ENCODE data around the gene LONP2.
A peak's percentile ranks its signal among the peaks of the same experiment; 100 is the strongest.

LONP2 gene

DNA sequence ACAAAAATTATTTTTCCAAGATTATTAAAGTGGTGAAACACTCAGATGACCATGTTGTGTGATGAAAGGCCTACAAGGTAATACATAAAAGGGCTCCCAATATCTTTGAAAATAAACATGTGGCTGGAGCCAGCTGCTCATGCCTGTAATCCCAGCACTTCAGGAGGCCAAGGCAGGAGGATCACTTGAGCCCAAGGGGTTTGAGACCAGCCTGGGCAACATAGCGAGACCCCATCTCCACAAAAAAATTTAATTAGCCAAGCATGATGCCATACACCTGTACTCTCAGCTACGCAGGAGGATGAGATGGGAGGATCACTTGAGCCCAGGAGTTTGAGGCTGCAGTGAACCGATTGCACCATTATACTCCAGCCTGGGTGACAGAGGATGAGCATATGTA, 114.3 kb downstream of the LONP2 start:
- TF ChIP-seq, protein P1, sequence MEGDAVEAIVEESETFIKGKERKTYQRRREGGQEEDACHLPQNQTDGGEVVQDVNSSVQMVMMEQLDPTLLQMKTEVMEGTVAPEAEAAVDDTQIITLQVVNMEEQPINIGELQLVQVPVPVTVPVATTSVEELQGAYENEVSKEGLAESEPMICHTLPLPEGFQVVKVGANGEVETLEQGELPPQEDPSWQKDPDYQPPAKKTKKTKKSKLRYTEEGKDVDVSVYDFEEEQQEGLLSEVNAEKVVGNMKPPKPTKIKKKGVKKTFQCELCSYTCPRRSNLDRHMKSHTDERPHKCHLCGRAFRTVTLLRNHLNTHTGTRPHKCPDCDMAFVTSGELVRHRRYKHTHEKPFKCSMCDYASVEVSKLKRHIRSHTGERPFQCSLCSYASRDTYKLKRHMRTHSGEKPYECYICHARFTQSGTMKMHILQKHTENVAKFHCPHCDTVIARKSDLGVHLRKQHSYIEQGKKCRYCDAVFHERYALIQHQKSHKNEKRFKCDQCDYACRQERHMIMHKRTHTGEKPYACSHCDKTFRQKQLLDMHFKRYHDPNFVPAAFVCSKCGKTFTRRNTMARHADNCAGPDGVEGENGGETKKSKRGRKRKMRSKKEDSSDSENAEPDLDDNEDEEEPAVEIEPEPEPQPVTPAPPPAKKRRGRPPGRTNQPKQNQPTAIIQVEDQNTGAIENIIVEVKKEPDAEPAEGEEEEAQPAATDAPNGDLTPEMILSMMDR (IDR thresholded peaks at IDR 0.05; ENCODE audit: low read depth, low read length), result no peak
- in situ Hi-C loops (cut with HindIII; ENCODE audit: low sequenced_read_pairs), result no loop called here
- DNase-seq (ENCODE audit: low read depth, low spot score), result no peak
- H3K4me3 ChIP-seq (ENCODE audit: low read depth, low read length), result no peak overlapping the region

DNA sequence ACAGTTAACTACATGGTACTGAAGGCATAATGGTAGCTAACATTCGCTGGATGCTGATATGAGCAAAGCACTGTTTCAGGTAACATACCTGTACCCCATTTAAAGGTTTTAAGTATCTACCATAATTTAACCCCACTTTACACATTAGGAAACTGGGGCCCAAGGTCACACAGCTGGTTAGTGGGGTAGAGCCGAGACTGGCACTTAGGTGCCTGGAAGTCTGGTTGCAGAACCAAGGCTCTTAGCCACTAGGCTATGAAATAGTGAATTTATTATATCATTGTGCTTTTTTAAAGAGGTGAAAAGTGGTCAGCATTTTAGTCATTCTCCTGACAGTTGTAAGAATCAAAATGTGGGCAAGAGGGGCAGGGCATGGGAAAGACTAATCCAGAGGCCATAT, 115.9 kb downstream of the LONP2 start:
- no peak for DNase-seq (ENCODE audit: low read depth, low spot score)
- H3K4me3 ChIP-seq (ENCODE audit: low read depth, low read length), result no peak overlapping the region
- in situ Hi-C loops (cut with HindIII; ENCODE audit: low sequenced_read_pairs), result no loop called here
- TF ChIP-seq, protein P1 (IDR thresholded peaks at IDR 0.05; ENCODE audit: low read depth, low read length), result no peak

DNA sequence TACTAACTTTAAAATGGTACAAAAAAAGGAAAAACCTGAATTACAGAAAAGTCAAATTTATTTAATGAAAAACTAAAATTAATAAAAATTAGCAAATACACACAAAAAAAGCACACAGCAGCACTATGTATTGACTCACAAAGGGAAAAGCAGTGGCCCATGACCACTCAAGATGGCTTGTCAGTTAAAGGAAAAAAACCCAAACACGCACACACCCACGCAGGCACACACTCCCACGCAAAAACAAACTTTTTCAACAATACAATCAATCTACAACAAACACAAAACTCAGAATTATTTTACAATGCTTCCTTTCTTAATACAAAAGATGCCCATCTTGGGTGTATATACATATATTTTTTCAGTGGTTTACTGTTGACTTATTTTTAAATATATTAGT, 116.9 kb downstream of the LONP2 start:
- no peak for DNase-seq (ENCODE audit: low read depth, low spot score)
- in situ Hi-C loops (cut with HindIII; ENCODE audit: low sequenced_read_pairs), result no loop called here
- H3K4me3 ChIP-seq (ENCODE audit: low read depth, low read length), result no peak overlapping the region
- TF ChIP-seq, protein P1 (IDR thresholded peaks at IDR 0.05; ENCODE audit: low read depth, low read length), result no peak

DNA sequence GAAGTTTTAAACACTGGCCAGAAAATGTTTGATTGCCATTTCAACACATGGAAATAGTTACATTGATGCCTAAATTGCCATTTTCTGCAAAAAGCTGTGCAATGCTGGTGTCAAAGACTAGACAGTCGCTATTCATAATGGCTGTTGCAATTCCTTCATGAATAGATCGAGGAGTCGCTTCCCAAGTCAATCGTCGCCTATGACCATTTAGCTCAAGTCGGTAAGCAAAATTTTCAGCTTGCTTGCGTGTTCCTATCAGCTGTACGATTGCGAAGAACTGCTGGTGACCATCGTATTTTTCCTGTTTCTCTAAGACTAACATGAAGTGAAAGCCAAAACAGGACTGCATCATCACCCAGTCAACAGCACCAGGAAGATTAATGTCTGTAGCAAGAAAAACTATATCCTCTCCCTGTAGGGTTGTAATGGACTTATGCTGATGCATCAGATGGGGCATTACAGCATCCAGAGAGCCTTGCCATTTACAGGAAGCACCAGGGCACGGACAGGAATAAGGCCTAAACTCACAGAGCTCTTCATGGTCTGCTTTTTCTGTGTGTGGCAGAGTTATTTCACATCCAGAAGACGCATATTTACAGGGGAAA, 117.5 kb downstream of the LONP2 start:
- TF ChIP-seq, protein P1 (IDR thresholded peaks at IDR 0.05; ENCODE audit: low read depth, low read length), result no peak
- H3K4me3 ChIP-seq (ENCODE audit: low read depth, low read length), result no peak overlapping the region
- no peak for DNase-seq (ENCODE audit: low read depth, low spot score)
- in situ Hi-C loops (cut with HindIII; ENCODE audit: low sequenced_read_pairs), result no loop called here

DNA sequence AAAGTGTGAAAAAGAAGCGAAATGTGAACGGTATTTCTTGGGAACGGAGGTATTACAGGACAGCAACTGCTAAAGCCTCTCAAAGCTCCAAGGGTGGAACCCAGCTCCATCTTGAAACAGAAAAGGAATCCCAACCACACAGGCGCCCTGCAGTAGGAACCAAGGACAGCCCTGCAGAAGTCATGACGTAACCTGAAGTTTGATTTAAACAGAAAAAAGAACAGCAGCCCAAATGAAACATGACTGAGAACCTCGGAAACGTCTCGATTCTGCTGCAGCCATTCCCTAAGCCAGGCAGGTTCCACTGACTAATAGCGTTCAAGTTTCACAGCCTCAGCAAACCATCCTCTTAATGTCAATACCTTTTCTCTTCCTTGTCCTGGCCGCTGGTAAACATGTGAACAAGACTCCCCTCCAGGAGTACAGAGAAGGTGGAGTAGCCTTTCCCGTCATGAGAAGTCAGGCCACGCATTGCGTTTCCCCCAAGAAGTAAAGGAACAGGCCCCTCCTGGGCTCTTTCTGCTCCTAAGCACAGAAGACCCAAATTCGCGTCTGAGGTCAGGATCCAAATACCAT, 121.0 kb downstream of the LONP2 start:
- TF ChIP-seq, protein P1 (IDR thresholded peaks at IDR 0.05; ENCODE audit: low read depth, low read length), result no peak
- peak overlapping the region; percentile 57 for H3K4me3 ChIP-seq (ENCODE audit: low read depth, low read length)
- no peak for DNase-seq (ENCODE audit: low read depth, low spot score)
- in situ Hi-C loops (cut with HindIII; ENCODE audit: low sequenced_read_pairs), result no loop called here

DNA sequence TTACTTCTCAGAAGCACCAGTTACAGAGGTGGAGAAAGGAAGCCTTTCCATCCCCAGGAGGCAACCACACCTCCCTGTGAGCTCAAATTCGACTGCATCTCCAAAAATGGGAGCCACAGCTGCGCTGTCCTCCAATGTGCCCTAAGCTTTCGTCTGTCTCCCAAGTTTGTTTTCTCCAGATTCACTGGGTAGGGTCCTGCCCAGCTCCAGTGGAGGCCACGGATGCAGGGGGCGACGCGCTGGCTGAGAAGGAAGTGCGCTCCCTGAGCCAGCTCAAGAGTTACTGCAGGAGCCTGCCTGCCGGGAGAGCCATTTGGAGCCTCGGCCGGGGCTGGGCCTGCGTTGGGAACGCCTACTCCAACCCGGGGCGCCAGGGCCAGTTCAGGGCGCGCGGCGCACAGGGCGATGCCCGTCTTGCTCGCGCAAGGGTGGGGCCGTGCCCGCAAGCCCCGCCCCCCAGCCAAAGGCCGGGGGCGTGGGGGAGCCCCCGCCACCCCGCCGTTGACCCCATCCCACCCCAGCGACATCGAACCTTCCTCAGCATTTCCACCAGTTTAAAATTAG, 121.6 kb downstream of the LONP2 start:
- TF ChIP-seq, protein P1 (IDR thresholded peaks at IDR 0.05; ENCODE audit: low read depth, low read length), result peak; percentile 26
- DNase-seq (ENCODE audit: low read depth, low spot score), result peak; percentile 91
- in situ Hi-C loops (cut with HindIII; ENCODE audit: low sequenced_read_pairs), result no loop called here
- H3K4me3 ChIP-seq (ENCODE audit: low read depth, low read length), result peak overlapping the region; percentile 57
